Fibroblast of skin of back (primary cell): Measurements from ENCODE around the gene NALCN. TPM values are rescaled to one million over a fixed set of nuclear protein-coding genes. Genes with fewer than 3 reads are reported as not detected.

Source experiments
- DNase-seq: peaks from one replicate; pipeline ENCODE4 v3.0.0-alpha.2; 2013
- polyA plus RNA-seq, 2 experiments: library from polyadenylated mRNA; unstranded; fragments of 120-200 nt; gene quantifications; one replicate each; pipeline ENCODE4 v1.2.1, GENCODE V29; 2013; ENCODE audit not compliant: insufficient read length in 2 of 2

NALCN gene
- polyA plus RNA-seq (2013, experiment 1 of 2; ENCODE audit: insufficient read length) = 0.84 TPM
- polyA plus RNA-seq (2013, experiment 2 of 2; ENCODE audit: insufficient read length) = 2.2 TPM

GRCh38 chr13:101416181-101417042 lies at the start of gene NALCN:
TSS of gene NALCN (minus strand) at chr13:101416508. CDS start at chr13:101399126, 17,382 bp downstream.
- peak; percentile 20 for DNase-seq

DNA sequence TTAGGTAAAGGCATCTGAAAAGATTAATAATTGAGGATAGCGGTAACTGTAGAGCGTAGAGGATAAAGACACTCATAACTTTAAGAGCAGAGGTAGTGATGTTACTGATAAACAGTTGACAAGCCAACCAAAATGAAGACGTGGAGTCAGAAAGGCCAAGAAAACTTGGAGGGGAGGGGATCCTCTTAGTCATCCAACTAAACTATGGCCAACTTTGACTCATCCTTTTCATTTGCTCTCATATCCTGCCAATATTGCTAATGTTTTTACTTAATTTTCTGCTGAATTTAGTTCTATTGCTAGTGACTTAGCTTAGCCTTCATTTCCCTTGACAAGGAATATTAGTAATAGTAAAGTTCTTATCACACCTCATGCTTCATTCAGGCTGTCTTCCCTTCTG lies 49.6 kb upstream of the NALCN start:
- peak; percentile 70 for DNase-seq

DNA sequence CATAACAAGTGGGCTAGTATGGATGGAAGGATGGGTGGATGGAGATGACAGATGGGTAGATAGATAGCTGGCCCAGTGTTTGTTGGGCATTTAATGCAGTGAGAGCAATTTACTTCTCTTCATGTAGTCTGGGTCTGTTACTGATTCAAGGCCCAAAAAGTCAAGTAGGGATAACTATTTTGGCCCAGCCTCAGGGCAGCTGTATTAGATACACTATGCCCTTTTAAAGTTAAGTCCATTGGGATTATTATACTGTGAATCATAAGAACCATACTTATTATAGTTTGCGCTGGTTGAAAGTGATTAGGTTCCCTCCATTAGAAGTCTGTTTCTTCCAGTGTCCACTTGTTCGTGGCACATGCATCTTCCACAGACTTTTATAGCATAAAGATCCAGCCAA lies 40.9 kb upstream of the NALCN start:
- DNase-seq = no peak

- DNase-seq = peak; percentile 97
Observed at GRCh38 chr13:101455863-101456262, 39.6 kb upstream of the NALCN start.

- DNase-seq = peak; percentile 82
Observed at GRCh38 chr13:101454767-101455166, 38.5 kb upstream of the NALCN start.

GRCh38 chr13:101453784-101454201 lies 37.5 kb upstream of the NALCN start:
- no peak for DNase-seq

DNA sequence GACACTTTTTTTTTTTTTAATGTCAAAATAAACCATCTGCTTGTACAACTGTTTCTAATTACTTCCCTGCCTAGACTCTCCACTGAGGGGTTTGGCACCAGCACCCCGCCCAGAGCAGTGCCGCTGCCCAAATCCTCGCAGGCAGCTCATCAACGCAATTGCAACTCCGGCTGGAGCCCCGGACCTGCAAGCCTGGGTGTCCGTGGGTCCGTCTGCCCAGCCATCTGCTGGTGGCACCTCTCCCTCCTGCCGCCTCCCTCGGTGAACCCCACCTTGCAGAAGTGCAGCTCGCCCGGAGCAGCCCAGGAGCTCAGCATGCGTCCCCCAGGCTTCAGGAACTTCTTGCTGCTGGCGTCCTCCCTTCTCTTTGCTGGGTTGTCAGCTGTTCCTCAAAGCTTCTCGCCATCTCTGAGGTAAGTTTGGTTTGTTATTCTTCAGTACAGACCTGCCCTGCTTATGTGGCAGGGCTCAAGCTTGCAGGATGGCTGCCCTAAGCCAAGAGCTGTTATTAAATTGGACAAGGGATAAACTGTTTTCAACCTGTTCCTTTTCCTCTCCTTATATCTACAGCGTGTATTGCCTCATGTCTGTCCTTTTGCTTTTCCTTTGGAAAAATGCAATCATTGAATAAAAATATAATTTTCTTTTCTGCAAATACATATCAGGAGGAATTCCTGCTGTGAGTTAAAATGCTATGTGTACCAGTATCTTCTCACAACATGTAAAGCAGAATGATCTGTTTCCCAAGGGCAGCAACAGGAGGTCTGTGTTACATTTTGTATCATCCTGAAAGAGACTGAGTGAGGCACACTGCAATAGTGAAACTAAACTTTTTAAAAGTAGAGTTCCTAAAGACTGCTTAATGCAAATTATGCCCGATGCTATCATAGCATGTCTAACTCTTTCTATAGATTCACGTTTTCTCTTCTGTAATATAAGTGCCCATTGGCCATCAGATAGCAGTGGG lies 36.5 kb upstream of the NALCN start, which contains the start of gene ITGBL1:
Gene ITGBL1, plus strand, starts transcription at position 157 of the 967 bp plus-strand sequence. Its CDS starts 159 bp downstream, at position 316.
- DNase-seq = peak; percentile 60

- no peak for DNase-seq
Observed at GRCh38 chr13:101451641-101452040, 35.3 kb upstream of the NALCN start.

- no peak for DNase-seq
Observed at GRCh38 chr13:101450749-101451130, 34.4 kb upstream of the NALCN start.

DNA sequence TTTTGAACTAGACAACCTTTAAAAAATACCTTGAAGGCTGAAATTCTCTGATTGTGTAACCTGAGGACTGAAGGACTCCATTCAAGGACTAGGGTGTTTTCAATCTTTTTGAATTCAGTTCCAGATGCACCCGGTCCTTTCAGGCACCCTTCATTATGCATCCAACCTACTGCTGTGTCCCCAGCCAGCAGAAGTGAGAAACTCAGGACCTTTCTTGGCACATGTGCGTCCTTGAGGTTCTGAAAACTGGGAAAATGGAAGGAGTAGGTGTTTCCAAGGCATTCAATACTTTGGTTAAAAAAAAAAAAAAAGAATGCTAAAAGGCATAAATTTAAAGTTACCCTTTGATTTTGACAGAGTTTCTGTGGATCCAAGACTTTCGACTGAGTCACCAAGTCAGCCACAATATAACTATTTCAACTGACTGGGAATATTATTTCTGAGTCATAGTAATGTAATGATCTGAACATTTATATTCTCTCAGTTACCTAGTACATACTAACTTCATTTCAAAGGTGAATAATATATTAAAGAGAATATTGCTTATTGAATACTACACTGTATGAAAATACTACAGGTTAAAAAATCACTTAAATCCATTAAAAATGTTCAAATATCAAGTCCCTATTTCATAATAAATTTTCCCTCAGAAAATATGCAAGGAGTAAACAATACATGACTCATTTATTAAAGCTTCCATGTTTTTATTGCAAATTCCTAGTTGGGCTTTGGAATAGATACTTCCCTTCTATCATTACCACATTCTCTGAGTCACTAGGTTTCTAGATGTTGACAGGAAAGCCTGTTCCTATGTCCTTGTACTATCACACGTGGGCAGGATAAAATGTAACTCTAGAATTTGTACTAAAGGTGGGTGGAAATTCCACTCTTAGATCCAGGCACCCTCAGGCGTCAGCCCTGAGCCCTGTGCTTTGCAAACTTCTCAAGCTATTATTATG lies 33.8 kb upstream of the NALCN start:
- DNase-seq = peak; percentile 95

DNA sequence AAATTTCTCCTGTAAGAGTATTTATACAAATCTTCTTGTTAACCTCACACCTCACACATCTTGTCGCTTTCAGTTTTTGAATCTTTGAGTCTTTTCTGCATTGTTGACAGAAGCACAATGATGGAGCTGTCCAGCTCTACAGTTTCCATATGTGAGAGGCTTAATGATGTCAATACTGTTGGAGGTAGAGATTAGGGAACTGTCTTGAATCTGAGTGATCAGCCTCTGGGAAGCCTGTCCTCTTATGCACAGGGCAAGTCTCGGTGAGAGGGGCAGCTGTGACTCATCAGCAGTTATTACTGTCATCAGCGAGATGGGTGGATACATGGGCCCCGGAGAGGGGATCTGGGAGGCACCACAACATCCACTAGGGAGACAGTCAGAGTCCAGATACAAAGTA lies 31.5 kb upstream of the NALCN start:
- peak; percentile 42 for DNase-seq

GRCh38 chr13:101434486-101434885 lies 18.2 kb upstream of the NALCN start:
- DNase-seq = no peak

DNA sequence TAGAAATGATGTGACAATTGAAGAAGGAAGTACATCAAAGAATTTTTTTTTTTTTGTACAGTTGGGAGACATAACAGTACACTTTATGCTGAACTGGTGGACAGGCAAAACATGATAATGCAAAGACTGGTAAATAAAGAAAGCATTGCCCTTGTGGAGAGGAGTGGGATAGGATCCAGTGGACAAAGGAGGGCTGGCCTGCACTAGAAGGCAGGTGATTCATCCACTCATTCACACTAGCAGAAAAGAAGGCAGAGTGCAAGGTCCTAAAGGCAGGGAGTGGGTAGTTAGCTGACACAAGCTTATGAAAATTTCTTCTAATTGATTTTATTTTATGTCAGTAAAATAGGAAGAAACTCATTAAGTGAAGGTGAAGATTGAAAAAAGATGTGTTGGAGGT lies 17.6 kb upstream of the NALCN start:
- no peak for DNase-seq

GRCh38 chr13:101429733-101430132 lies 13.4 kb upstream of the NALCN start:
- DNase-seq = no peak

DNA sequence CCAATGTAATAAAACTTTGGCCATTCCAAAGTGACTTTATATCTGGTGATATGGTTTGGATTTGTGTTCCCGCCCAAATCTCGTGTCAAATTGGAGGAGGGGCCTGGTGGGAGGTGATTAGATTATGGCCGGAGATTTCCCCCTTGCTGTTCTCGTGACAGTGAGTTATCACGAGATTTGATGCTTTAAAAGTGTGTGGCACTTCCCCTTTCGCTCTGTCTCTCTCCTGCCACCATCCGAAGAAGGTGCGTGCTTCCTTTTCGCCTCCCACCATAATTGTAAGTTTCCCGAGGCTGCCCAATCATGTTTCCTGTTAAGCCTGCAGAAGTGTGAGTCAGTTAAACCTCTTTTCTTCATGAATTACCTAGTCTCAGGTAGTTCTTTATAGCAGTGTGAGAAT lies 9.3 kb upstream of the NALCN start:
- no peak for DNase-seq

- DNase-seq = no peak
Observed at GRCh38 chr13:101425156-101425471, 8.8 kb upstream of the NALCN start.

GRCh38 chr13:101424381-101425155 lies 8.3 kb upstream of the NALCN start:
- DNase-seq = no peak

GRCh38 chr13:101423872-101424271 lies 7.6 kb upstream of the NALCN start:
- DNase-seq = no peak

DNA sequence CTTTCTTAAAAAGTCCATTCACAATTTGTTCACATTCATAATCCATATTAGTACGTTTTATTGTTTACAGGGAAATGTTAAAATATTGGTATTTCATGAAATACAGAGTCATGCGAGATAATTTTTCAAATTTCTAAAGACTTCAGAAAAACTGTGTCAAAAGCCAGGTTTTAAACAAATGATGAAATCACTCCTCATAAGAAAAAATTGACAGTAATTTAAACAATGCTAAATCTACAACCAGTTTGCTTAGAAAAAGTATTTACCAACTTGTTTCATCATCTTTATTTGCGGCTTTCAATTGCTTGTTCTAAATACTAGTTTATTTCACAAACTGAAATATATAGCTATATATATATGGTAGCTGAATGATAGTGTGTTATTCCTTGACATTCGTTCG lies 1.2 kb upstream of the NALCN start:
- DNase-seq = no peak

DNA sequence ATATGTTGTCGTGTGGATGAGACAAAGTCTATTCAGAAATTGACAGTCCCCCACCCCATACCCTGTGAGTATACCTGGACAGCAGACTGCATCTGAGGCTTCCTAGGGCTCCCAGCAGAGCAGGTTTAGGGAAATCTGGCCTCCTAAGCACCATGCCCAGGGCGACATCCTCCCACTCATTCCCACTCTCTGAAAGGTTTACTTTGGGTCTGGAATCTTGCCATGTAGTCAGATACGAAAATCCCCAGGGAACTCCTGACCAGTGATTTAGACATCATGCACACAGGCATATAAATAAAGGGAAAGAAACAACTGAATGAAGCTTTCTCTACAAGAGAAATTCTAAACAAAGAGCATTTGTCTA lies 717 bp upstream of the NALCN start:
- DNase-seq = peak; percentile 50
